Forelimb muscle (tissue), 1 donor: ENCODE data around the gene GOLM1. TPM values are rescaled to one million over a fixed set of nuclear protein-coding genes. Genes with fewer than 3 reads are reported as not detected.
"Not testable (repeated sequence)": the region's sequence is repeated elsewhere in the genome, so short reads cannot be mapped to it uniquely, and the experiment has no call there.

Source experiments
- DNase-seq: peaks from one replicate; pipeline ENCODE4 v3.0.0-alpha.2; 2013; ENCODE audit warnings: low read depth
- polyA plus RNA-seq: library from polyadenylated mRNA; unstranded; fragments of 120-200 nt; gene quantifications from one replicate; pipeline ENCODE4 v1.2.1, GENCODE V29; 2013; ENCODE audit not compliant: insufficient read length

GOLM1 gene
- polyA plus RNA-seq, 1 donor: 49.1 TPM

- DNase-seq: no peak
Observed at GRCh38 chr9:86091477-86091876, 7.9 kb downstream of the GOLM1 start.

GRCh38 chr9:86082870-86083269 lies 16.5 kb downstream of the GOLM1 start:
- no peak for DNase-seq

- DNase-seq: no peak
Observed at GRCh38 chr9:86079865-86080469, 19.4 kb downstream of the GOLM1 start.

GRCh38 chr9:86079421-86079831 lies 19.9 kb downstream of the GOLM1 start:
- no peak for DNase-seq

- no peak for DNase-seq
Observed at GRCh38 chr9:86078731-86079130, 20.6 kb downstream of the GOLM1 start.

GRCh38 chr9:86077276-86077675 lies 22.1 kb downstream of the GOLM1 start:
- DNase-seq: no peak

GRCh38 chr9:86075132-86076109 lies 23.9 kb downstream of the GOLM1 start:
- DNase-seq: no peak

GRCh38 chr9:86073839-86074238 lies 25.5 kb downstream of the GOLM1 start:
- DNase-seq: no peak

- no peak for DNase-seq
Observed at GRCh38 chr9:86072394-86072877, 26.9 kb downstream of the GOLM1 start.

GRCh38 chr9:86069206-86069869 lies 30.0 kb downstream of the GOLM1 start:
- DNase-seq: no peak

GRCh38 chr9:86064220-86064619 lies 35.1 kb downstream of the GOLM1 start:
- DNase-seq: no peak

GRCh38 chr9:86062845-86063693 lies 36.3 kb downstream of the GOLM1 start:
- no peak for DNase-seq

GRCh38 chr9:86061972-86062739 lies 37.2 kb downstream of the GOLM1 start:
- no peak for DNase-seq

- no peak for DNase-seq
Observed at GRCh38 chr9:86057491-86057890, 41.9 kb downstream of the GOLM1 start.

GRCh38 chr9:86054695-86055094 lies 44.7 kb downstream of the GOLM1 start:
- no peak for DNase-seq

GRCh38 chr9:86052556-86053468 lies 46.5 kb downstream of the GOLM1 start:
- no peak for DNase-seq

- DNase-seq: not testable (repeated sequence)
Observed at GRCh38 chr9:86048018-86048742, 51.2 kb downstream of the GOLM1 start.

GRCh38 chr9:86047361-86047760 lies 52.0 kb downstream of the GOLM1 start:
- DNase-seq: no peak

GRCh38 chr9:86046930-86047341 lies 52.4 kb downstream of the GOLM1 start:
- no peak for DNase-seq
